Measurements from ENCODE around the gene PRKCE. TPM values are rescaled to one million over a fixed set of nuclear protein-coding genes. Genes with fewer than 3 reads are reported as not detected.

PRKCE gene
- total and polyA plus RNA-seq, 4 experiments from 2014 or later: 1.8 to 21.7 (median 11.0) TPM

GRCh38 chr2:45830322-45830721 is 178.8 kb downstream of the PRKCE start:
- Mint-ChIP-seq H3K36me3 (peaks cover 4 to 14% of the 10 kb centered on the region in 2 donors), H3K27ac (no peak overlapping the region), H3K4me3 (no peak overlapping the region), H3K9me3 (peaks cover 3 to 29% (median 22%) of the 10 kb centered on the region in 8 donors), H3K4me1 (peaks cover 3 to 10% (median 8%) of the 10 kb centered on the region in 4 donors), H3K27me3 (peaks cover 0 to 1% of the 10 kb centered on the region in 2 donors)
- no peak overlapping the region for H3K27ac ChIP-seq (ENCODE audit: low read depth, low read length)
- intact Hi-C loops (cut with micrococcal nuclease): no loop called here
- H3K36me3 ChIP-seq (ENCODE audit: insufficient read depth, low read length): no peaks in the 10 kb centered on the region
- no peaks in the 10 kb centered on the region for H3K27me3 ChIP-seq (ENCODE audit: insufficient read depth, low read length)
- ChIA-PET POLR2A (ENCODE audit: partially characterized antibody) (no interaction called here), CTCF (ENCODE audit: partially characterized antibody) (no interaction called here)
- no peak for DNase-seq
- H3K4me3 ChIP-seq (ENCODE audit: low read length in 2 of 2): no peak overlapping the region
- no peaks in the 10 kb centered on the region for H3K4me1 ChIP-seq (ENCODE audit: insufficient read depth, low read length)
- peaks cover 0 to 11% of the 10 kb centered on the region in 2 donors for H3K9me3 ChIP-seq (ENCODE audit: control insufficient read depth in 1 of 2, low read length in 2 of 2)

GRCh38 chr2:45833301-45833967 is 182.0 kb downstream of the PRKCE start:
- ChIA-PET POLR2A (ENCODE audit: partially characterized antibody) (no interaction called here), CTCF (ENCODE audit: partially characterized antibody) (no interaction called here)
- Histone ChIP-seq H3K9me3 (ENCODE audit: control insufficient read depth in 1 of 2, low read length in 2 of 2) (peaks cover 0 to 11% of the 10 kb centered on the region in 2 donors), H3K4me3 (ENCODE audit: low read length in 2 of 2) (no peak overlapping the region), H3K27me3 (ENCODE audit: insufficient read depth, low read length) (no peaks in the 10 kb centered on the region), H3K4me1 (ENCODE audit: insufficient read depth, low read length) (no peaks in the 10 kb centered on the region), H3K27ac (ENCODE audit: low read depth, low read length) (no peak overlapping the region), H3K36me3 (ENCODE audit: insufficient read depth, low read length) (no peaks in the 10 kb centered on the region)
- H3K9me3 Mint-ChIP-seq: peaks cover 3 to 25% (median 21%) of the 10 kb centered on the region in 8 donors
- H3K4me3 Mint-ChIP-seq: no peak overlapping the region
- DNase-seq: no peak
- H3K36me3 Mint-ChIP-seq: peaks cover 4 to 14% of the 10 kb centered on the region in 2 donors
- peaks cover 0 to 8% (median 5%) of the 10 kb centered on the region in 4 donors for H3K4me1 Mint-ChIP-seq
- intact Hi-C loops (cut with micrococcal nuclease): no loop called here
- H3K27ac Mint-ChIP-seq: no peak overlapping the region
- no peaks in the 10 kb centered on the region for H3K27me3 Mint-ChIP-seq

- peaks cover 4 to 14% of the 10 kb centered on the region in 2 donors for H3K36me3 Mint-ChIP-seq
- CTCF ChIA-PET (ENCODE audit: partially characterized antibody): no interaction called here
- no peak for DNase-seq
- Histone ChIP-seq H3K27ac (ENCODE audit: low read depth, low read length) (no peak overlapping the region), H3K9me3 (ENCODE audit: control insufficient read depth in 1 of 2, low read length in 2 of 2) (peaks cover 0 to 11% of the 10 kb centered on the region in 2 donors), H3K4me1 (ENCODE audit: insufficient read depth, low read length) (no peaks in the 10 kb centered on the region), H3K4me3 (ENCODE audit: low read length in 2 of 2) (no peak overlapping the region), H3K36me3 (ENCODE audit: insufficient read depth, low read length) (no peaks in the 10 kb centered on the region), H3K27me3 (ENCODE audit: insufficient read depth, low read length) (no peaks in the 10 kb centered on the region)
- intact Hi-C loops (cut with micrococcal nuclease): no loop called here
- H3K9me3 Mint-ChIP-seq: peaks cover 3 to 25% (median 21%) of the 10 kb centered on the region in 8 donors
- H3K4me3 Mint-ChIP-seq: no peak overlapping the region
- no peaks in the 10 kb centered on the region for H3K27me3 Mint-ChIP-seq
- POLR2A ChIA-PET (ENCODE audit: partially characterized antibody): no interaction called here
- H3K27ac Mint-ChIP-seq: no peak overlapping the region
- peaks cover 0 to 9% (median 6%) of the 10 kb centered on the region in 4 donors for H3K4me1 Mint-ChIP-seq
Observed at GRCh38 chr2:45833968-45834344, 182.5 kb downstream of the PRKCE start.

- no peak overlapping the region for H3K4me3 Mint-ChIP-seq
- POLR2A ChIA-PET (ENCODE audit: partially characterized antibody): no interaction called here
- H3K4me3 ChIP-seq (ENCODE audit: low read length in 2 of 2): no peak overlapping the region
- H3K27me3 Mint-ChIP-seq: no peaks in the 10 kb centered on the region
- no peak for DNase-seq
- H3K9me3 Mint-ChIP-seq: peaks cover 3 to 21% (median 17%) of the 10 kb centered on the region in 8 donors
- intact Hi-C loops (cut with micrococcal nuclease): no loop called here
- H3K27ac Mint-ChIP-seq: no peak overlapping the region
- CTCF ChIA-PET (ENCODE audit: partially characterized antibody): no interaction called here
- H3K27me3 ChIP-seq (ENCODE audit: insufficient read depth, low read length): no peaks in the 10 kb centered on the region
- no peaks in the 10 kb centered on the region for H3K4me1 ChIP-seq (ENCODE audit: insufficient read depth, low read length)
- H3K4me1 Mint-ChIP-seq: peaks cover 0 to 9% (median 6%) of the 10 kb centered on the region in 4 donors
- H3K36me3 Mint-ChIP-seq: peaks cover 2 to 14% of the 10 kb centered on the region in 2 donors
- H3K9me3 ChIP-seq (ENCODE audit: control insufficient read depth in 1 of 2, low read length in 2 of 2): peaks cover 0 to 11% of the 10 kb centered on the region in 2 donors
- no peak overlapping the region for H3K27ac ChIP-seq (ENCODE audit: low read depth, low read length)
- no peaks in the 10 kb centered on the region for H3K36me3 ChIP-seq (ENCODE audit: insufficient read depth, low read length)
Observed at GRCh38 chr2:45834372-45834771, 182.9 kb downstream of the PRKCE start.

- peaks cover 0 to 11% of the 10 kb centered on the region in 2 donors for H3K9me3 ChIP-seq (ENCODE audit: control insufficient read depth in 1 of 2, low read length in 2 of 2)
- H3K4me1 ChIP-seq (ENCODE audit: insufficient read depth, low read length): no peaks in the 10 kb centered on the region
- H3K27ac ChIP-seq (ENCODE audit: low read depth, low read length): no peak overlapping the region
- DNase-seq: no peak
- H3K36me3 Mint-ChIP-seq: peaks cover 2 to 14% of the 10 kb centered on the region in 2 donors
- ChIA-PET POLR2A (ENCODE audit: partially characterized antibody) (no interaction called here), CTCF (ENCODE audit: partially characterized antibody) (no interaction called here)
- H3K27me3 ChIP-seq (ENCODE audit: insufficient read depth, low read length): no peaks in the 10 kb centered on the region
- no peak overlapping the region for H3K27ac Mint-ChIP-seq
- H3K36me3 ChIP-seq (ENCODE audit: insufficient read depth, low read length): no peaks in the 10 kb centered on the region
- H3K4me3 Mint-ChIP-seq: no peak overlapping the region
- H3K27me3 Mint-ChIP-seq: no peaks in the 10 kb centered on the region
- intact Hi-C loops (cut with micrococcal nuclease): no loop called here
- H3K4me3 ChIP-seq (ENCODE audit: low read length in 2 of 2): no peak overlapping the region
- H3K4me1 Mint-ChIP-seq: peaks cover 0 to 9% (median 6%) of the 10 kb centered on the region in 4 donors
- H3K9me3 Mint-ChIP-seq: peaks cover 3 to 17% (median 15%) of the 10 kb centered on the region in 8 donors
Observed at GRCh38 chr2:45834858-45835257, 183.4 kb downstream of the PRKCE start.

GRCh38 chr2:45836316-45836715 is 184.8 kb downstream of the PRKCE start:
- peaks cover 1 to 2% of the 10 kb centered on the region in 2 donors for H3K36me3 Mint-ChIP-seq
- CTCF ChIA-PET (ENCODE audit: partially characterized antibody): no interaction called here

GRCh38 chr2:45836740-45837139 is 185.3 kb downstream of the PRKCE start:
- H3K4me3 Mint-ChIP-seq: peak overlapping the region in 1 of 8 donors; percentile 4
- ChIA-PET CTCF (ENCODE audit: partially characterized antibody) (no interaction called here), POLR2A (ENCODE audit: partially characterized antibody) (no interaction called here)
- no peaks in the 10 kb centered on the region for H3K27me3 Mint-ChIP-seq
- Histone ChIP-seq H3K4me3 (ENCODE audit: low read length in 2 of 2) (no peak overlapping the region), H3K27me3 (ENCODE audit: insufficient read depth, low read length) (no peaks in the 10 kb centered on the region), H3K36me3 (ENCODE audit: insufficient read depth, low read length) (no peaks in the 10 kb centered on the region), H3K4me1 (ENCODE audit: insufficient read depth, low read length) (no peaks in the 10 kb centered on the region), H3K27ac (ENCODE audit: low read depth, low read length) (no peak overlapping the region), H3K9me3 (ENCODE audit: control insufficient read depth in 1 of 2, low read length in 2 of 2) (no peaks in the 10 kb centered on the region)
- H3K4me1 Mint-ChIP-seq: peaks cover 0 to 9% (median 5%) of the 10 kb centered on the region in 4 donors
- DNase-seq: no peak
- no peaks in the 10 kb centered on the region for H3K9me3 Mint-ChIP-seq
- intact Hi-C loops (cut with micrococcal nuclease): no loop called here
- H3K36me3 Mint-ChIP-seq: peaks cover 0 to 2% of the 10 kb centered on the region in 2 donors
- H3K27ac Mint-ChIP-seq: no peak overlapping the region

More at GRCh38 chr2:45836316-45836715, 184.8 kb downstream of the PRKCE start:
- no peak for DNase-seq
- peaks cover 0 to 9% (median 5%) of the 10 kb centered on the region in 4 donors for H3K4me1 Mint-ChIP-seq
- intact Hi-C loops (cut with micrococcal nuclease): no loop called here
- H3K27ac Mint-ChIP-seq: no peak overlapping the region
- H3K9me3 ChIP-seq (ENCODE audit: control insufficient read depth in 1 of 2, low read length in 2 of 2): peaks cover 0 to under 1% of the 10 kb centered on the region in 2 donors
- no peaks in the 10 kb centered on the region for H3K27me3 Mint-ChIP-seq
- no peak overlapping the region for H3K4me3 ChIP-seq (ENCODE audit: low read length in 2 of 2)
- H3K4me3 Mint-ChIP-seq: no peak overlapping the region
- H3K9me3 Mint-ChIP-seq: peaks cover 0 to 2% (median 2%) of the 10 kb centered on the region in 8 donors
- H3K27ac ChIP-seq (ENCODE audit: low read depth, low read length): no peak overlapping the region
- H3K36me3 ChIP-seq (ENCODE audit: insufficient read depth, low read length): no peaks in the 10 kb centered on the region
- no peaks in the 10 kb centered on the region for H3K27me3 ChIP-seq (ENCODE audit: insufficient read depth, low read length)
- POLR2A ChIA-PET (ENCODE audit: partially characterized antibody): no interaction called here
- no peaks in the 10 kb centered on the region for H3K4me1 ChIP-seq (ENCODE audit: insufficient read depth, low read length)

All from CD4-positive, alpha-beta memory T cell (primary cell).